Ecto neural progenitor cell (in vitro differentiated cells): ENCODE results near the gene CISD3.

Source experiments
- DNase-seq: peaks from one replicate; pipeline ENCODE4 v3.0.0-alpha.2; 2018; ENCODE audit warnings: low spot score

CISD3 gene

GRCh38 chr17:38779965-38780752, 50.0 kb downstream of the CISD3 start:
- DNase-seq = no peak

- no peak for DNase-seq
Observed at GRCh38 chr17:38783227-38783626, 53.1 kb downstream of the CISD3 start.
